HG03196 (cell line): ENCODE data around the gene ZFPM1.
A peak's percentile ranks its signal among the peaks of the same experiment; 100 is the strongest.

Experiments used
- ATAC-seq: cut with Tn5 transposase; IDR thresholded peaks from one replicate; pipeline ENCODE4 v1.9.1; 2021; ENCODE audit not compliant: unreplicated experiment

ZFPM1 gene

DNA sequence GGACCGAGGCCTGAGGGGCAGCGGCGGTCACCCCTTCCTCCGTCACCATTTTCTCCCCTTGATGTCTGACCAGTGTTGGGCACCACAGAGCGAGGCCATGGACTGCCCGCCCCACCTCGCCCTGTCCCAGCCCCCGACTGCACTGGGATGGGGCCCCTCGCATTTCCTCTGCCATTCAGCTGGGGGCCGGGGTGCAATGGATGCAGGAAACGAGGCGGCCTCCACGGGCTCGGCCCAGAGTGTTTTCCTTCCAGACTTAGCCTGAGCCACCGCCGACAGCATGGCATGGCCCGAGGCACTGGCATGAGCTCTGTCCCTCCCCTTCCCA, 72.5 kb downstream of the ZFPM1 start:
- ATAC-seq: no peak

DNA sequence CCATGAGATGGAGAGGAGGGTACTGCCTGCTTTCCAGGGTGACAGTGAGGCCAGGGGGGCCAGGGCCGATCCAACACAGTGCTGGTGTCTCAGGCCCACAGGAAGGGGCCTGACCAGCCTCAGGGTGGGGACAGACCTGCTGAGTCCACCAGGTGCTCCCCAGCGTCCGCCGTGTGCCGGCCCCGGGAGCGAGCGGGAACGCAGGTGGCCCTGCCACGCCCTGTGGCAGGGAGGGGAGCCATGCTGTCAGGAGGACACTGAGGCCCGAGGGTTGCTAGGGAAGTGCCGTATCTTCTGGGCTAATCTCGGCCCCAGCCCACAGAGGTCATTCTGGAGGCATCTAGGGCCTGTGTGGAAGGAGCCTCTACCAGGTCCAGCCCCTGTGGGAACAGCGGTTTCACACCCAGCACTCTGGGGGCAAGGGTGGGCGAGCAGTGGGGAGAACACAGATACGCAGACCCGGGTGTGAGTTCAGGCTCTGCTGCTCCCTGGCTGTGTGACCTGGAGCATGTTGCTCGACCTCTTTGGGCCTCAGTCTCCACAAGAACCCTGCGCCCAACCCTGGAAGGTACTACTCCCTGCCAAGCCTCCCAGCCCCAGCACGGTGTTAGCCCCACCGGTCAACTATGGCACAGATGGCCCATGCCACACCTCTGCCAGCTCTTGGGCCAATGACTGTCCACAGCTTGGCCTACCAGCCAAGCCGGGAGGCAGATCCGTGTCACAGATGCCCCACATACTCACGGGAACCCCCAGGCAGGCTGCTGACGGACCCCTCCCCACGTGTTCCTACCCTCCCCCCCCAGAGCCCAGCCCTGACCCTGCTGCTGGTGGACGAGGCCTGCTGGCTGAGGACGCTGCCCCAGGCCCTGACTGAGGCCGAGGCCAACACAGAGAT, 73.2 kb downstream of the ZFPM1 start:
- ATAC-seq: no peak

DNA sequence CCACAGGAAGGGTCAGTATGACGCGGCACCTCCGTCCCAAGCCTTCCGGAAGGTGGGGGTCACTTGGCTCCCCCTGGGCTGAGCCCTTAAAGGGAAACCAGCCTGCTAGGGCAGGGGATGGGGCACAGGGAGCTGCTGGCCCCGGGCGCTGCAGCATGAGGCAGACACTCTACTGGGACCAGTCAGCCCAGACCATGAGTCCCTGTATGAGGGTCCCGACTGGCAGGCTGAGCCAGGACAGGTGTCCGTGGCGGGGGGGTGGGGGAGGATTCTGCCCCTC, 73.8 kb downstream of the ZFPM1 start:
- no peak for ATAC-seq

DNA sequence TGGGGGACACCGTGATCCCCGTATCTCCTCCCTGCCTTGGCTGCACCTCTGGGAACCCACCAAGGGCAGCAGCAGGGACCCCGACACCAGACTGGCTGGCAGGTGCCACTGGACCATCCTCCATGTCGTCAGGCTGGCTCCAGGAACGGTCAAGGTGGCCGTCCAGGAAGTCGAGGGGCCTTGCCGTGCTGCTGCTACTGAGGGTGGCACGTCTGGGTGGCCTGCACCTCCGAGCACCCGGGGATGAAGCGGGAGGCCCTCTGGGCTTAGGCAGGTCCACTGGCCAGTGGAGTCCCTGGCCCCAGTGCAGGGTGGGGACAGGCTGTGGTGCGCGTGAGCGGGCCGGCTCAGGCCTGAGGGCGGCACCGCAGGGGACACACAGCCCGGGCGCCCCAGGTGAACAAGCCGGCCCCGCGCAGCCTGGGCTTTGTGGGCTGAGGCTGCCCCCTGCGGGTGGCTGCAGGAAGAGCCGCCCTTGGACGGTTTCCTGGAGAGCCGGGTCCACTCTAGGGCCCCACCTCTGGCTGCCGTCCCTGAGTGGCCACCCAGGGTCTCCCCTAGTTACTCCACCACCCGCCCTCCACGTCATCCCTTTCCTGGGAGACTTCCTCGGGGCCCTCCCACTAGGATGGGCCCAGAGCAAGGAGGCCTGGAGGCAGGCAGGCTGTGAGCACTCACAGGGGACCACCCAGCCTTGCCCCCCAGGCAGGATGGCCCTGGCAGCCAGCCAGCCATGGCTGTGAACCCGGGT, 74.3 kb downstream of the ZFPM1 start:
- ATAC-seq: no peak

DNA sequence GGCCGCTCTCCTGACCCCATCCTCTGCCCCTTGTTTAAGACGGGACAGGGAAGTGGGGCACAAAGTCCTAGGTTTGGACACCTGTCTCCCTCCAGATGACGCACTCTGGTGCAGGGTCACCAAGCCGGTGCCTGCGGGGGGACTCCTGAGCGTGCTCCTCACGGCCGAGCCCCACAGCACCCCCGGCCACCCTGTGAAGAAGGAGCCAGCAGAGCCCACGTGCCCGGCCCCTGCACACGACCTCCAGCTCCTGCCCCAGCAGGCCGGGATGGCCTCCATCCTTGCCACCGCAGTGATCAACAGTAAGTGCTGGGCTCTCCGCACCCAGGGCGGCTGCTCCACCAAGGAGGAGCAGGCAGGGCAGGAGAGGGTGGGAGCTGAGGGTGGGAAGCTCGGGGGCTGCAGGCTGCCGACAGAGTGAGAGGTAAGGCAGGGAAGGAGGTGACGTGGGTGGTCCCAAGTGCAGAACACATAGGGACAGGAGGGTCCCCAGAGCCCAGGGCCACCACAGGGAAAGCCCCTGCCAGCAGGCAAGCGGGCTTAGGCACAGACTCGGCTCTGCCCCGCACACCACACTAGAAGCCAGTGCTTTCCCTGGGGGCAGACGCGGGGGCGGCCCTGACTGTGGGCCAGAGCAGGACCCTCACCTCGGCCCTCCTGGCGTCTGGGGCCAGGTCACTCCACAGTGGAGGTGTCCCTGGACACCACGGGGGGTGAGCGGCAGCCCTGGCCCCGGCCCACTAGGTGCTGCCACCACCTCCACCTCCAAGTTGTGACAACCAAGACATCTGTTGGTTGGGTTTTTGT, 75.1 kb downstream of the ZFPM1 start:
- ATAC-seq: no peak

DNA sequence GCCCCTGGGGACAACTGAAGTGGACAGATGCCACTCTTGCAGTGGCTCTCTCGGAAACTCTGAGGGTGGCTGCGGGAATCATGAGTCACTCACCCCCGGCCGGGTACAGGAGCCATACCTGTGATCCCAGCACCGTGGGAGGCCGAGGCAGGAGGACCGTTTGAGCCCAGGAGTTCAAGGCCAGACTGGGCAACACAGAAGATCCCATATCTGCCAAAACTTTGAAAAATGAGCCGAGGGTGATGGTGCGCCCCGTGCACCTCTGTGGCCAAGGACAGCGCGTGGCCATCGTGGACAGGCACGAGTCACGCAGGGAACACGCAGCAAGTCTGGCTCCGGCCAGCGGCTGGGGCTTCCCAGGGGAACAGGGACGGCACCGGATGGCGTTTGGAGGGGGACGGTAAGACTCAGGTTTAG, 75.8 kb downstream of the ZFPM1 start:
- no peak for ATAC-seq

DNA sequence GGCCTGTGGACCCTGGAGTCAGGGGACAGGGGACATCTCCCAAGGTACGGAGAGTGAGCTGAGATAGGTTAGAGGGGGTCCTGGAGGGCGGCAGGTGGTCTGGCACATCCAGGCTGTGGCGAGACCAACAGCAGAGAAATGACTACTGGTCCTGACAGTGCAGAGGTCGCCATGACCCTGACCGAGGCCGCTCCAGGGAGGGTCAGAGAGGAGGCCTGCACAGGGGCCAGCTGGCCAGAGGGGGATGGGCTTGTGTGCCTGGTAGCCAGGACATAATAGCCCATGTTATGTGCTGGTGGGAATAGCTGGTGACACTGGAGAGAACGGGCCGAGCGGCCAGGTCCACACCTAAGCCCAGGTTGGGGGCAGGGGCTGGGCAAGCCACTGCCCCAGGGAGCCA, 76.5 kb downstream of the ZFPM1 start:
- ATAC-seq: no peak

DNA sequence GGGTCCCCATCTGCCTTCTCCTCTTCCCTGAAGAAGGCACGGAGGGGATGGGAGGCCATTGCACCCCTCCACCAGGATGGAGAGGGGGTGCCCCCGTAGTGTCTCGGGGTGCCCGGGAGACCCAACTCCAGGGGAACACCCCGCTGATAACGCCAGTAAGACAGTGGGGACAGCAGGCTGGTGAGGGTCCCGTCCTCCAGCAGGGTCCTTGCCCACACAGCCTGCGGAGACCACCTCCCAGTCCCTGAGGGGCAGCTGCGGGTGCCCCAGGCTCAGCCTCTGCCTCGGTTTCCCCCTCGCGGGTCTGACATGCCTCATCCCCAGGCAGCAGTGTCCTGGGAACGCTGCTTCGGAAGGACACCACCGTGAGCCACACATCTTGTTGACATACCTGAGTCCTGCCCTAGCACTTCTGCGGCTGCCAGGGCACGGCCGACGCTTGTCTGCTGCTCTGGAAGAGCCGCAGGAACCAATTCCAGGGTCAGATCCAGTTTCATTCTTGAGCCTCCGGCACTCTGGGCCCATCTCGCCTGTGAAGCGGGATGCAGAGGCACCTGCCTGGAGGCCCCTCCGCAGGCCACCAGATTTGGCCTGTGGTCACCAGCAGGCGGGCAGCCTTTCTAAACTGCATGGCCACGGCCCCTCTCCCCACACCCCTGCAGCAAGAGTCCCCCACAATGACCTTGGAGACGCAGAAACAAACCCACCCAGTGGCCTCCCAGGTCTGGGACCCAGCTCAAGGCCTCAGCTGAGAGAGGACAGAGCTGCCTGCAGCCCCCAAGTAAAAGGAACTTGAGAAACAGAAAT, 77.2 kb downstream of the ZFPM1 start:
- no peak for ATAC-seq

DNA sequence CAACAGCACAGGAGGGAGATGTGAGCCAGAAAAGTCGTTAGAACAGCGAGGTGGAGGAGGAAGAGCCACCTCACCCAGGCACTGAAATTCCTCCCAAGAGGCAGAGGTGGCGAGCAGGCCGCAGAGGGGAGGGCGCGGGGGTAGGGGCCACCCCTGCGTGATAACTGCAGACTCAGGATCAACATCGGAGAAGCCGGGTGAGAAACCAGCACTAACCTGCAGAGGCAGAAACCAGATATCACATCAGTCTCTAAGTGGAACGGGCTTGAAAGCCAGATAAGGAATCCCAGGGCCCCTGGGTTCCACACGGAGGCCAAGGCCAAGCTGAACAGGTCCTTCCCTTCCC, 77.8 kb downstream of the ZFPM1 start:
- ATAC-seq: no peak

DNA sequence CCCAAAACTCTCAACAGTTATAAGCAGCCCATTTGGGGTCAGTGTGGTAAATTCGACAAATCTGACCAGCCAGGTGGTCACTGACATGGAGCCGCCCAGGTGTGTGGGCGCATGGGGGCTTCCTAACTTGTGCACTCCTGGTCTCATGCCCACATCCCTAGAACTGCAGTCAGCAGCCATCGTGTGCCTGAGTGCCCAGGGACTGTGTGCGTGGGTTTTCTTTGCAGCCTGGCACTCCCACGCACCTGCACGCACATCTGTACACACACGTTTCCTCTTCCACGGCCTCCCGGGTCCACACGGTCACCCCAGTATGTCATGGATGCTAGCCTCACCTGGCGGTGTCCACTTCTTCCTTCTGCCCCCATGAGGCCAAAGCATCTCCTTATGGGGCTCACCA, 78.3 kb downstream of the ZFPM1 start:
- ATAC-seq: no peak

DNA sequence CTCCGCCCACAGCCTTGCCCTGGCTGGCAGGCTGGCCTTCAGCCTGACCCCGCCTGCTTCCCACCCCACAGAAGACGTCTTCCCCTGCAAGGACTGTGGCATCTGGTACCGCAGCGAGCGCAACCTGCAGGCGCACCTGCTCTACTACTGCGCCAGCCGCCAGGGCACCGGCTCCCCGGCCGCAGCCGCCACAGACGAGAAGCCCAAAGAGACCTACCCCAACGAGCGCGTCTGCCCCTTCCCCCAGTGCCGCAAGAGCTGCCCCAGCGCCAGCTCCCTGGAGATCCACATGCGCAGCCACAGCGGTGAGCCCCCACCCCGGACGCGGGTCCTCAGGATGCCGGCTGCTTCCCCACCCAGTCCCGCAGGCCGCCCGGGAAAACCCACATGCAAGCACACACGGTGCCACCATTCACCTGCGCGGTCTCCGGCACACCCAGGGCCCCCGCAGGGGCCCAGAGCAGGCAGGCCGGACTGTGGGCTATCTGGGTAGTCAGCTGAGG, 78.9 kb downstream of the ZFPM1 start:
- ATAC-seq: no peak

DNA sequence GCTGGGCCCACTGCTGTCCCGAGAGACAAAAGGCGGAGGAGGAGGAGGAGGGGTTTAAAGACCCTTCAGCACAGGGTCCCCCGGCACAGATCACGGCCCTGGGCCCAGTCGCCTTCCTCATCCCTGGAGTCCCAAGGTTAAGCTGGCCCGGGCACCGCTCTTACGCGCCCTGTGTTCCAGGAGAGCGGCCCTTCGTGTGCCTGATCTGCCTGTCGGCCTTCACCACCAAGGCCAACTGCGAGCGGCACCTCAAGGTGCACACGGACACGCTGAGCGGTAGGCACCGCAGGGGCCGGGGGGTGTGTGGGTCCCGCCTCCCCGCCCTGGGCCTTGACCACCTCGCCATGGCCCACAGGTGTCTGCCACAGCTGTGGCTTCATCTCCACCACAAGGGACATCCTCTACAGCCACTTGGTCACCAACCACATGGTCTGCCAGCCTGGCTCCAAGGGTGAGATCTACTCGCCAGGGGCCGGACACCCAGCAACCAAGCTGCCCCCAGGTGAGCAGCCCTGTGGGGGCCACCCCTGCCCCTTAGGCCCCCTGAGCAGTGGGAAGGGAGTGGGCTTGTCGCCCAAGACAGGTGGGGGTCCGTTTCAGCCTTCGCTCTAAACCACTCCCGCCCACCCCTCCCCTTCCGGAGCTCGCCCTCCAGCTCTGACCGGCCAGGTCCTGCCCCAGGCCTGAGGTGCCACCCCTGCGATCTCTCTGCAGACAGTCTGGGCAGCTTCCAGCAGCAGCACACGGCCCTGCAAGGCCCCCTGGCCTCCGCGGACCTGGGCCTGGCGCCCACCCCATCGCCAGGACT, 79.6 kb downstream of the ZFPM1 start:
- ATAC-seq: no peak

DNA sequence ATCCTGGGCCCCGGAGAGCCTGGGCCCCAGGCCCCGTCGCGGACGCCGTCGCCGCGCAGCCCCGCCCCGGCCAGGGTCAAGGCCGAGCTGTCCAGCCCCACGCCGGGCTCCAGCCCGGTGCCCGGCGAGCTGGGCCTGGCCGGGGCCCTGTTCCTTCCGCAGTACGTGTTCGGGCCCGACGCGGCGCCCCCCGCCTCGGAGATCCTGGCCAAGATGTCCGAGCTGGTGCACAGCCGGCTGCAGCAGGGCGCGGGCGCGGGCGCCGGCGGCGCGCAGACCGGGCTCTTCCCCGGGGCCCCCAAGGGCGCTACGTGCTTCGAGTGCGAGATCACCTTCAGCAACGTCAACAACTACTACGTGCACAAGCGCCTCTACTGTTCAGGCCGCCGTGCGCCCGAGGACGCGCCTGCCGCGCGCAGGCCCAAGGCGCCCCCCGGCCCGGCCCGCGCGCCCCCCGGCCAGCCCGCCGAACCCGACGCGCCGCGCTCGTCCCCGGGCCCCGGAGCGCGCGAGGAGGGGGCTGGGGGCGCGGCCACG, 80.4 kb downstream of the ZFPM1 start:
- ATAC-seq: no peak

DNA sequence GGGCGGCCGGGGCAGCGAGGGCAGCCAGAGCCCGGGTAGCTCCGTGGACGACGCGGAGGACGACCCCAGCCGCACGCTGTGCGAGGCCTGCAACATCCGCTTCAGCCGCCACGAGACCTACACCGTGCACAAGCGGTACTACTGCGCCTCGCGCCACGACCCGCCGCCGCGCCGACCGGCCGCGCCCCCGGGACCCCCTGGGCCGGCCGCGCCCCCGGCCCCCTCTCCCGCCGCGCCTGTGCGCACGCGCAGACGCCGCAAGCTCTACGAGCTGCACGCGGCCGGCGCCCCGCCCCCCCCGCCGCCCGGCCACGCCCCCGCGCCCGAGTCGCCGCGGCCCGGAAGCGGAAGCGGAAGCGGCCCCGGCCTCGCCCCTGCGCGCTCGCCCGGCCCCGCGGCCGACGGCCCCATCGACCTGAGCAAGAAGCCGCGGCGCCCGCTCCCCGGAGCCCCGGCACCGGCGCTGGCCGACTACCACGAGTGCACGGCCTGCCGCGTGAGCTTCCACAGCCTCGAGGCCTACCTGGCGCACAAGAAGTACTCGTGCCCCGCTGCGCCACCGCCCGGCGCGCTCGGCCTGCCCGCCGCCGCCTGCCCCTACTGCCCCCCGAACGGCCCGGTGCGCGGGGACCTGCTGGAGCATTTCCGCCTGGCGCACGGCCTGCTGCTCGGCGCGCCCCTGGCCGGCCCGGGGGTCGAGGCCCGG, 81.0 kb downstream of the ZFPM1 start:
- peak; percentile 42 for ATAC-seq

DNA sequence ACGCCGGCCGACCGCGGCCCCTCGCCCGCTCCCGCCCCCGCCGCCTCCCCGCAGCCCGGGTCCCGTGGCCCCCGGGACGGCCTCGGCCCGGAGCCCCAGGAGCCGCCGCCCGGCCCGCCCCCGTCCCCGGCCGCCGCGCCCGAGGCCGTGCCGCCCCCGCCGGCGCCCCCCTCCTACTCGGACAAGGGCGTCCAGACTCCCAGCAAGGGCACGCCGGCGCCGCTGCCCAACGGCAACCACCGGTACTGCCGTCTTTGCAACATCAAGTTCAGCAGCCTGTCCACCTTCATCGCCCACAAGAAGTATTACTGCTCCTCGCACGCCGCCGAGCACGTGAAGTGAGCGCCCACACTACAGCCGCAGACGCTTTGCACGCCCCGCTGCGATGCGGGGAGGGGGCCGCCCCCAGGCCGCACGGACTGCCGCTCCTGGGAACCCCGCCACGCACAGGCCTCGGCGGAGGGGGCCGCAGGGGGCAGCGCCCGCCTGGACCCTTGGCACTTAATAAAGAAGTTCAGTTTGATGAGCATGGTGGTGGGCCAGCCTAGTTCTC, 81.6 kb downstream of the ZFPM1 start:
- ATAC-seq: peak; percentile 22

DNA sequence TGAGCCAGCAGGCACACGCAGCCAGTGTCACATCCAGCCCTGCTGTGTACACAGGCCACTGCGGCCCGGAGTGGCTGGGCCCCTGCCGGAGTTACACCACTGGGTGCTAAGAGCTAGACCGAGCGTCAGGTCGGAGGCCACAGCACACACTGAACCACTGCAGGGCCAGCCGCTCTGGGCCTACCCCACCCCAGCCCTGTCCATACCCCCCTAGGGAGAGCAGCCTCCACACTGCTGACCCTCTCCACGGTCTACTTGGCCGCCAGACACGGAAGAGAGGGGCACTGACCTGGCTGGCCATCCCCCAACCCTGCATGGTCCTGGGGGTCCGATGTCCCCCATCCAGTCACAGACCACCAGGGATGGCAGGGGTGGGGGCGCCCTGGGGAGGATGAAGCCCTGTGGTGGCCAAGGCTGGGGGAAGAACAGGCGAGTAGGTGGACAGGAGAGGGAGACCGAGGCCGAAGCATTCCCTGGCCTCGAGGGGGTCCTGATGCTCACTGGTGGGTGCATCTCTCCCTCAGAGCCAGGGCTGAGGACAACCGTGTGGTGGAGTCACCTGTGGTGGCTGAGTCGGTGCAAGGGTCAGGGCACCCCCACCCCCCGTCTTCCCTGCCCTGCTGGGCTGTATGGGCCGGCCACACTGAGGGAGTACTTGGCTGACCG, 82.2 kb downstream of the ZFPM1 start:
- no peak for ATAC-seq

DNA sequence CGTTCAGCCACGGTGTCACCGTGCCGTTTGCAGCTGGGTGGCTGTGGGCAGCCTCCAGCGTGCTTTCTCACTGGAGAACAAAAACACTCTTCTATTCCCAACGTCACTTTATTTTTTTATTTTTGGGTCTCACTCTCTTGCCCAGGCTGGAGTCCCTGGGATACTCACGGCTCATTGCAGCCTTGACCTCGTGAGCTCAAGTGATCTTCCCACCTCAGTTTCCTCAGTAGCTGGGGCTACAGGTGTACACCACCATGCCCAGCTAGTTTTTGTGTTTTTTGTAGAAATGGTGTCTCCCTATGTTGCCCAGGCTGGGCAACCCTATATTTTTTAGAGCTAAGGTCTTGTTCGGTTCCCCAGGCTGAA, 82.8 kb downstream of the ZFPM1 start:
- no peak for ATAC-seq

DNA sequence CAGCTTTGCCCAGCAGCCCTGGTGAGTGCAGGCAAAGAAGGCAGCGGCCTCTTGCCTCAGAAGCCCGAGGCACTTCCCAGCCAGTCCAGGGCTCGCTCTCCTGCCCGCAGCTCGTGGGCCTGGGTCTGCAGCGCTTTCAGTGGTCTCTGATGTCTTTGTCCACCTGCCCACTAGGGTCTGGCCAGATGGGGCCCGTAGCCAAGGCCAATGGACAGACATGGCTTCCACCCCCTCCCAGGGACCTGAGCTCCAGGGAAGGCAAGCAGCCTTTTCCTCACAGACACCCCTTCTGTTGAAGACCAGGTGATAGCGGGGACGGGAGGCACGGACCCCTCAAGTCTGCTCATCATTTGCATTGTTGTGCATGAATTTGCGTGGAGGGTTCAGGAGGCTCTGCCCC, 83.4 kb downstream of the ZFPM1 start:
- ATAC-seq: no peak
